Lung (tissue), 13 donors: ENCODE results near the gene POR. TPM values are rescaled to one million over a fixed set of nuclear protein-coding genes. Genes with fewer than 3 reads are reported as not detected.

Experiments
- ATAC-seq: fragments of 200-7000 bp; cut with Tn5 transposase; one replicate; pipeline ENCODE4 v1.9.1; 2020; ENCODE audit warnings: moderate number of reproducible peaks; ENCODE audit not compliant: insufficient read depth, low FRiP score
- DNase-seq, 3 donors: peaks; one replicate each; pipeline ENCODE4 v3.0.0-alpha.2; 2013 to 2017
- H3K27ac ChIP-seq, 2 donors: one replicate each; pipeline ENCODE4 v1.5.1; 2013; ENCODE audit warnings: mild to moderate bottlenecking in 2 of 2, moderate library complexity in 2 of 2, control low read depth in 1 of 2, inconsistent platforms in 1 of 2, low read depth in 1 of 2, low read length in 1 of 2
- H3K27me3 ChIP-seq, 3 donors: one replicate each; pipeline ENCODE4 v1.5.1; 2013; ENCODE audit warnings: low read length in 2 of 3; ENCODE audit not compliant: control insufficient read depth in 3 of 3, insufficient read depth in 3 of 3
- H3K36me3 ChIP-seq, 4 donors: one replicate each; pipeline ENCODE4 v1.5.1; 2013; ENCODE audit warnings: low read length in 4 of 4, mild to moderate bottlenecking in 1 of 4, moderate library complexity in 1 of 4; ENCODE audit not compliant: control insufficient read depth in 4 of 4, insufficient read depth in 4 of 4
- H3K4me1 ChIP-seq, 5 donors: one replicate each; pipeline ENCODE4 v1.5.1; 2013; ENCODE audit warnings: low read length in 5 of 5, mild to moderate bottlenecking in 2 of 5, moderate library complexity in 1 of 5; ENCODE audit not compliant: control insufficient read depth in 5 of 5, insufficient read depth in 5 of 5
- H3K4me3 ChIP-seq: one replicate; pipeline ENCODE4 v1.5.1; 2013; ENCODE audit warnings: mild to moderate bottlenecking, control low read depth, moderate library complexity
- H3K9ac ChIP-seq, 2 donors: one replicate each; pipeline ENCODE4 v1.5.1; 2013; ENCODE audit warnings: low read length in 2 of 2, control low read depth in 1 of 2; ENCODE audit not compliant: insufficient read depth in 1 of 2
- H3K9me3 ChIP-seq, 4 donors: one replicate each; pipeline ENCODE4 v1.5.1; 2013; ENCODE audit warnings: low read length in 3 of 4, mild to moderate bottlenecking in 1 of 4, moderate library complexity in 1 of 4; ENCODE audit not compliant: control insufficient read depth in 4 of 4, insufficient read depth in 3 of 4
- WGBS, 2 donors: extraction: QIAGEN DNeasy Blood & Tissue Kit; methylation state at CpG; one replicate each; pipeline ENCODE4 v1.1.7; 2013; 5-methylcytosine and 5-hydroxymethylcytosine counted together
- polyA plus RNA-seq, 2 donors: library from polyadenylated mRNA; stranded (reverse); fragments of 200-250 nt; gene quantifications; one replicate each; pipeline ENCODE4 v1.2.1, GENCODE V29; 2013
- small RNA-seq: library from RNA; depleted of rRNA; stranded (forward); fragments of <200 nt; gene quantifications from one replicate; pipeline ENCODE3, GENCODE V24; 2014; ENCODE audit warnings: low replicate concordance
- total RNA-seq, 2 donors: library from RNA; depleted of rRNA in 1 of 2; stranded (reverse); fragments of >200 nt in 1 of 2; gene quantifications; one replicate each; pipeline ENCODE4 v1.2.1, GENCODE V29; 2014 to 2021
- TF ChIP-seq, protein P1 (sequence below): IDR thresholded peaks from 2 replicates; pipeline ENCODE4 v1.5.1; 2012; ENCODE audit warnings: mild to moderate bottlenecking; ENCODE audit errors: control extremely low read depth, extremely low read depth
- donor health status: control.
- donor health status: control.
- donor health status: Bipolar disorder and iron deficiency.
- donor health status: healthy.
- donor health status: DM: yes; HTN: yes; CAD: no.

POR gene
- total and polyA plus RNA-seq, 4 donors = 111 to 305 (median 264) TPM

DNA sequence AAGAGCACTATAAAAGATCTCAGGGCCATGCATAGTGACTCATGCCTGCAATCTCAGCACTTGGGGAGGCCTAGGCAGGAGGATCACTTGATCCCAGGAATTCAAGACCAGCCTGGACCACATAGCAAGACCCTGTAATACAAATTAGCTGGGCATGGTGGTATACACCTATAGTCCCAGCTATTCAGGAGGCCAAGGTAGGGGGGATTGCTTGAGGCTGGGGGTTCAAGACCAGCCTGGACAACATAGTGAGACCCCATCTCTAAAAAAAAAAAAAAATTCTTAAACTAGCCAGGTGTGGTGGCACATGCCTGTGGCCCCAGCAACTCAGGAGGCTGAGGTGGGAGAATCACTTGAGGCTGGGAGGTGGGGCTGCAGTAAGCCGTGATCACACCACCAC, 117.0 kb downstream of the POR start:
- DNase-seq (no peak), ATAC-seq (no peak)
- WGBS, 2 donors = 87 to 100% methylated on average over 1 of the region's 1 CpG
- no peaks in the 10 kb centered on the region for H3K4me1 ChIP-seq
- TF ChIP-seq, protein P1, sequence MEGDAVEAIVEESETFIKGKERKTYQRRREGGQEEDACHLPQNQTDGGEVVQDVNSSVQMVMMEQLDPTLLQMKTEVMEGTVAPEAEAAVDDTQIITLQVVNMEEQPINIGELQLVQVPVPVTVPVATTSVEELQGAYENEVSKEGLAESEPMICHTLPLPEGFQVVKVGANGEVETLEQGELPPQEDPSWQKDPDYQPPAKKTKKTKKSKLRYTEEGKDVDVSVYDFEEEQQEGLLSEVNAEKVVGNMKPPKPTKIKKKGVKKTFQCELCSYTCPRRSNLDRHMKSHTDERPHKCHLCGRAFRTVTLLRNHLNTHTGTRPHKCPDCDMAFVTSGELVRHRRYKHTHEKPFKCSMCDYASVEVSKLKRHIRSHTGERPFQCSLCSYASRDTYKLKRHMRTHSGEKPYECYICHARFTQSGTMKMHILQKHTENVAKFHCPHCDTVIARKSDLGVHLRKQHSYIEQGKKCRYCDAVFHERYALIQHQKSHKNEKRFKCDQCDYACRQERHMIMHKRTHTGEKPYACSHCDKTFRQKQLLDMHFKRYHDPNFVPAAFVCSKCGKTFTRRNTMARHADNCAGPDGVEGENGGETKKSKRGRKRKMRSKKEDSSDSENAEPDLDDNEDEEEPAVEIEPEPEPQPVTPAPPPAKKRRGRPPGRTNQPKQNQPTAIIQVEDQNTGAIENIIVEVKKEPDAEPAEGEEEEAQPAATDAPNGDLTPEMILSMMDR = no peak
- H3K4me3 ChIP-seq = no peak overlapping the region
- H3K27ac ChIP-seq = no peak overlapping the region
- H3K9me3 ChIP-seq = no peaks in the 10 kb centered on the region
- no peak overlapping the region for H3K9ac ChIP-seq
- H3K36me3 ChIP-seq = peaks cover 0 to 5% (median 3%) of the 10 kb centered on the region in 4 donors
- H3K27me3 ChIP-seq = no peaks in the 10 kb centered on the region

Small RNAs within 50 kb of the gene (small RNA-seq; reads per million reads assigned to genes)
- gene SNORA14A = 2.1 reads per million, percentile 91 among the genes with 10 or more reads in this experiment

Other genes with a start within 250 kb of the POR start
- gene HIP1, start 176.2 kb upstream of the POR start, total RNA-seq = 10 to 100 TPM; 28.3 to 51.2 TPM
- gene HIP1, start 176.2 kb upstream of the POR start, polyA plus RNA-seq = 10 to 100 TPM; 10.2 to 28.9 TPM
- not detected for gene CCL26, start 142.9 kb upstream of the POR start, total RNA-seq
- 1 to 10 TPM in 1 of 2 donors, under 1 TPM in 1; 0.94 to 2.2 TPM for gene CCL26, start 142.9 kb upstream of the POR start, polyA plus RNA-seq
- 1 to 10 TPM in 1 of 2 donors, not detected in 1; 4.8 TPM for gene CCL24, start 101.3 kb upstream of the POR start, total RNA-seq
- gene CCL24, start 101.3 kb upstream of the POR start, polyA plus RNA-seq = 1 to 10 TPM; 1.1 to 2.8 TPM
- 100 to 1,000 TPM in 1 of 2 donors, 10 to 100 TPM in 1; 25.1 to 102 TPM for gene RHBDD2, start 36.1 kb upstream of the POR start, total RNA-seq
- 10 to 100 TPM; 67.0 to 97.1 TPM for gene RHBDD2, start 36.1 kb upstream of the POR start, polyA plus RNA-seq
- gene TMEM120A, start 79.4 kb downstream of the POR start, total RNA-seq = 10 to 100 TPM; 15.7 to 58.8 TPM
- 10 to 100 TPM; 56.5 to 90.1 TPM for gene TMEM120A, start 79.4 kb downstream of the POR start, polyA plus RNA-seq
- 10 to 100 TPM; 36.6 to 40.3 TPM for gene STYXL1, start 132.8 kb downstream of the POR start, total RNA-seq
- 10 to 100 TPM; 42.2 to 45.8 TPM for gene STYXL1, start 132.8 kb downstream of the POR start, polyA plus RNA-seq
- gene MDH2, start 133.0 kb downstream of the POR start, total RNA-seq = 100 to 1,000 TPM in 1 of 2 donors, 10 to 100 TPM in 1; 54.3 to 200 TPM
- 100 to 1,000 TPM in 1 of 2 donors, 10 to 100 TPM in 1; 58.3 to 113 TPM for gene MDH2, start 133.0 kb downstream of the POR start, polyA plus RNA-seq